K562 (cell line): ENCODE measurements around the gene PARD3. TPM values are rescaled to one million over a fixed set of nuclear protein-coding genes. Genes with fewer than 3 reads are reported as not detected.

Experiments
- ATAC-seq: fragments of 200-7000 bp; cut with Tn5 transposase; 3 replicates; pipeline ENCODE4 v1.9.1; 2020; ENCODE audit warnings: moderate library complexity
- BruUV-seq: library from RNA; stranded (reverse); fragments of 400-500 nt; replicated peaks from 2 replicates; lab custom pipeline; 2021; lab: Mats Ljungman, UMichigan
- CTCF ChIA-PET: fragments of 300-600 bp; formaldehyde crosslinking; extraction: SDS; loops from one replicate; lab custom pipeline; 2021; ENCODE audit warnings: low intra/inter-chr PET ratio; lab: Yijun Ruan, JAX
- POLR2A ChIA-PET: fragments of 300-600, 350-650 bp; sonication (Branson Sonifier 250); formaldehyde crosslinking; extraction: SDS; loops from one replicate; lab custom pipeline; 2021; ENCODE audit warnings: antibody characterized with exemption, inconsistent platforms; lab: Yijun Ruan, JAX
- DNase-seq, 4 experiments: peaks; one replicate each; pipeline versions ENCODE4 v3.0.0 to v3.0.0-alpha.2; 2011 to 2018; ENCODE audit warnings: low spot score in 3 of 4, mixed read lengths in 3 of 4; ENCODE audit errors: extremely low read depth in 1 of 4
- FAIRE-seq: peaks from 2 replicates; lab custom pipeline; 2011; peaks lifted over from hg19 to GRCh38; lab: Jason Lieb, UNC
- H2AFZ ChIP-seq: 2 replicates; pipeline ENCODE4 v1.6.0; 2011; ENCODE audit warnings: low read depth, low read length, control low read depth, inconsistent platforms
- H3K27ac ChIP-seq: fragments of 200-600 bp; 3 replicates; pipeline ENCODE4 v1.8.0; 2011; ENCODE audit warnings: low read depth, mild to moderate bottlenecking, control low read depth, inconsistent platforms, low read length, moderate library complexity, mixed read lengths; ENCODE audit errors: extremely low read depth
- H3K27me3 ChIP-seq, 2 experiments: fragments of 300-600 bp in 1 of 2; 2 replicates in 1 of 2; 3 replicates in 1 of 2; pipeline versions ENCODE4 v1.6.0 to v1.8.0; 2011; ENCODE audit warnings: inconsistent platforms in 2 of 2, low read length in 2 of 2, mild to moderate bottlenecking in 1 of 2, mixed read lengths in 1 of 2, moderate library complexity in 1 of 2; ENCODE audit not compliant: control insufficient read depth in 2 of 2, insufficient read depth in 2 of 2
- H3K36me3 ChIP-seq: fragments of 300-600 bp; 3 replicates; pipeline ENCODE4 v1.8.0; 2011; ENCODE audit warnings: mild to moderate bottlenecking, low read length, inconsistent platforms; ENCODE audit not compliant: control insufficient read depth, insufficient read depth
- H3K4me1 ChIP-seq, 2 experiments: fragments of 200-600 bp in 1 of 2; replicated peaks in 1 of 2; 2 replicates in 1 of 2; 3 replicates in 1 of 2; pipeline versions ENCODE4 v1.5.1 to v1.8.0; 2011; ENCODE audit warnings: inconsistent platforms in 2 of 2, low read length in 2 of 2, mild to moderate bottlenecking in 1 of 2, mixed read lengths in 1 of 2, moderate library complexity in 1 of 2; ENCODE audit not compliant: control insufficient read depth in 2 of 2, insufficient read depth in 2 of 2
- H3K4me2 ChIP-seq: 2 replicates; pipeline ENCODE4 v1.6.1; 2011; ENCODE audit warnings: low read length, control low read depth, inconsistent platforms, mixed read lengths; ENCODE audit not compliant: insufficient read depth
- H3K4me3 ChIP-seq: fragments of 200-600 bp; sonication (generic), shearing (Covaris generic); 2 replicates; pipeline ENCODE4 v1.5.1; 2016; ENCODE audit warnings: control low read depth, inconsistent platforms
- H3K79me2 ChIP-seq: fragments of 200-600 bp; 3 replicates; pipeline ENCODE4 v1.8.0; 2011; ENCODE audit warnings: low read length, inconsistent platforms; ENCODE audit not compliant: control insufficient read depth, insufficient read depth
- H3K9ac ChIP-seq, 2 experiments: 2 replicates each; pipeline versions ENCODE4 v1.6.0 to v1.6.1; 2011; ENCODE audit warnings: low read depth in 2 of 2, low read length in 2 of 2, control low read depth in 1 of 2, inconsistent platforms in 1 of 2, mild to moderate bottlenecking in 1 of 2, mixed read lengths in 1 of 2; ENCODE audit not compliant: insufficient read depth in 1 of 2
- H3K9me1 ChIP-seq: one replicate; pipeline ENCODE4 v1.6.0; 2011; ENCODE audit warnings: inconsistent platforms, mild to moderate bottlenecking, low read length, moderate library complexity; ENCODE audit not compliant: control insufficient read depth, insufficient read depth
- H3K9me3 ChIP-seq: replicated peaks from 2 replicates; pipeline ENCODE4 v1.5.1; 2011; ENCODE audit warnings: low read depth, low read length, inconsistent platforms; ENCODE audit not compliant: control insufficient read depth, insufficient read depth
- H4K20me1 ChIP-seq: replicated peaks from 2 replicates; pipeline ENCODE4 v1.6.1; 2011; ENCODE audit warnings: low read length, inconsistent platforms, mixed read lengths; ENCODE audit not compliant: control insufficient read depth, insufficient read depth
- ARID3B ChIP-seq: fragments of 250-450 bp; sonication (Bioruptor Pico); IDR thresholded peaks from 2 replicates; pipeline ENCODE4 v1.4.0; 2020; ENCODE audit warnings: borderline replicate concordance
- BHLHE40 ChIP-seq: IDR thresholded peaks from 2 replicates; pipeline ENCODE4 v1.6.1; 2011; ENCODE audit warnings: low read length, improper control_type of control experiment
- CBFB ChIP-seq: sonication (generic); formaldehyde crosslinking; IDR thresholded peaks from 2 replicates; pipeline ENCODE4 v1.4.0; 2020; ENCODE audit warnings: mild to moderate bottlenecking, missing genetic modification reagents
- CC2D1A ChIP-seq: fragments of 450-650 bp; IDR thresholded peaks from 2 replicates; pipeline ENCODE4 v1.6.1; 2017; ENCODE audit warnings: mild to moderate bottlenecking
- E2F1 ChIP-seq: sonication (generic); formaldehyde crosslinking; IDR thresholded peaks from 2 replicates; pipeline ENCODE4 v1.8.1; 2023; ENCODE audit warnings: mild to moderate bottlenecking, missing genetic modification reagents, moderate library complexity
- EHMT2 ChIP-seq: fragments of 450-650 bp; IDR thresholded peaks from 2 replicates; pipeline ENCODE4 v1.6.1; 2018; ENCODE audit warnings: antibody characterized with exemption
- ETS2 ChIP-seq: IDR thresholded peaks from 2 replicates; pipeline ENCODE4 v1.6.1; 2016; ENCODE audit warnings: borderline replicate concordance, missing genetic modification characterization, mild to moderate bottlenecking, moderate library complexity, missing compliant biosample characterization; ENCODE audit not compliant: poor library complexity, severe bottlenecking
- MEIS2 ChIP-seq: fragments of 450-650 bp; IDR thresholded peaks from 2 replicates; pipeline ENCODE4 v1.6.1; 2014; ENCODE audit warnings: mild to moderate bottlenecking; ENCODE audit not compliant: partially characterized antibody
- NR2F6 ChIP-seq: fragments of 450-650 bp; formaldehyde crosslinking; IDR thresholded peaks from 2 replicates; pipeline ENCODE4 v1.4.0; 2020; ENCODE audit warnings: mild to moderate bottlenecking
- RAD51 ChIP-seq: fragments of 450-650 bp; IDR thresholded peaks from 2 replicates; pipeline ENCODE4 v1.7.1; 2016; ENCODE audit warnings: low read depth, mild to moderate bottlenecking, borderline replicate concordance
- RNF2 ChIP-seq: sonication (generic); IDR thresholded peaks from 2 replicates; pipeline ENCODE4 v1.6.1; 2016
- SP1 ChIP-seq: sonication (generic); formaldehyde crosslinking; IDR thresholded peaks from 2 replicates; pipeline ENCODE4 v1.8.1; 2022; ENCODE audit warnings: mild to moderate bottlenecking, missing genetic modification reagents
- SRSF1 ChIP-seq: fragments of 200-400 bp; formaldehyde crosslinking; IDR thresholded peaks from 2 replicates; pipeline ENCODE4 v1.6.1; 2017; ENCODE audit warnings: mild to moderate bottlenecking, low read depth, low read length, moderate library complexity
- TAL1 ChIP-seq: fragments of 450-650 bp; IDR thresholded peaks from 2 replicates; pipeline ENCODE4 v1.6.1; 2016; ENCODE audit warnings: mild to moderate bottlenecking
- ZBTB8A ChIP-seq: fragments of 450-650 bp; IDR thresholded peaks from 2 replicates; pipeline ENCODE4 v1.6.1; 2018; ENCODE audit warnings: mild to moderate bottlenecking, moderate library complexity; ENCODE audit not compliant: partially characterized antibody
- ZFPM2 ChIP-seq: fragments of 250-450 bp; sonication (Bioruptor Pico); IDR thresholded peaks from 2 replicates; pipeline ENCODE4 v1.5.1; 2022; ENCODE audit warnings: mild to moderate bottlenecking
- ZNF3 ChIP-seq: fragments of 250-450 bp; sonication (Bioruptor Pico); IDR thresholded peaks from 2 replicates; pipeline ENCODE4 v1.5.0; 2021; ENCODE audit warnings: mild to moderate bottlenecking, moderate library complexity
- WGBS: fragments of 100-300 bp; shearing (Covaris generic); methylation state at CpG from one replicate; pipeline ENCODE4 v1.1.6; 2016; ENCODE audit warnings: low coverage, mixed read lengths; ENCODE audit not compliant: insufficient coverage; ENCODE audit errors: missing lambda C conversion rate; 5-methylcytosine and 5-hydroxymethylcytosine counted together
- in situ Hi-C: fragments of 300-500 bp; cut with MboI; formaldehyde crosslinking; loops from 4 replicates; pipeline ENCODE4 v1.15.0; 2018; ENCODE audit warnings: inconsistent platforms, mixed read lengths
- intact Hi-C: fragments of 100-400 bp; cut with micrococcal nuclease; formaldehyde crosslinking; loops from 2 replicates; pipeline ENCODE4 v1.14.2; 2022
- polyA plus RNA-seq, 8 experiments: library from polyadenylated mRNA; depleted of rRNA in 4 of 8; stranded (reverse) in 5 of 8; unstranded in 3 of 8; fragments of >200 nt; fragmentation: Nextera tagmentation in 2 of 8; fragmentation: Illumina TruSeq in 1 of 8; extraction: Ambion mirVana in 2 of 8; extraction: Trizol in 1 of 8; gene quantifications; 2 replicates each; pipeline versions ENCODE4 v1.2.1 to v1.2.3, GENCODE V29; 2011 to 2014; ENCODE audit warnings: inconsistent platforms in 1 of 8, missing spikeins in 1 of 8
- total RNA-seq, 7 experiments: library from RNA; depleted of rRNA in 6 of 7; stranded (reverse); fragments of >200 nt in 6 of 7; fragmentation: Illumina TruSeq in 2 of 7; extraction: Trizol in 2 of 7; gene quantifications; 2 replicates each; pipeline versions ENCODE4 v1.2.1 to v1.2.3, GENCODE V29; 2011 to 2021; ENCODE audit warnings: low replicate concordance in 1 of 7
- TF ChIP-seq, protein P1 (sequence below): IDR thresholded peaks from 2 replicates; pipeline ENCODE4 v1.6.1; 2011; ENCODE audit warnings: borderline replicate concordance, low read depth, mild to moderate bottlenecking, moderate library complexity, low read length; ENCODE audit not compliant: insufficient read depth, poor library complexity, severe bottlenecking

The PARD3 gene
- total and polyA plus RNA-seq, 9 of the 15 experiments (the other 6 are each of a cell fraction or from before 2014, with no cell fraction given): 2.7 to 11.7 (median 7.7) TPM

- CTCF ChIA-PET: no interaction called here
- Histone ChIP-seq H3K27me3 (no peaks in the 10 kb centered on the region), H3K9ac (no peak overlapping the region), H4K20me1 (no peaks in the 10 kb centered on the region; the same call in 1 of the 2 replicates), H3K4me3 (no peak overlapping the region), H3K4me2 (no peak overlapping the region), H3K79me2 (no peaks in the 10 kb centered on the region), H3K27ac (no peak overlapping the region), H3K36me3 (no peaks in the 10 kb centered on the region), H2AFZ (no peak overlapping the region), H3K9me3 (no peaks in the 10 kb centered on the region), H3K4me1 (peaks cover 0 to 3% of the 10 kb centered on the region in 2 experiments; a peak in 1 of 5 replicates), H3K9me1 (no peaks in the 10 kb centered on the region)
- 0% methylated on average over 1 of the region's 1 CpG for WGBS
- POLR2A ChIA-PET: no interaction called here
- in situ Hi-C loops (no loop called here), intact Hi-C loops (no loop called here)
- DNase-seq (no peak), FAIRE-seq (no peak), ATAC-seq (no peak)
- no TSS peak for BruUV-seq
- TF ChIP-seq ZFPM2 (no peak), CBFB (CRISPR knock-in tag) (no peak), SP1 (CRISPR knock-in tag) (no peak), SRSF1 (no peak), EHMT2 (no peak), TAL1 (no peak), RNF2 (no peak), E2F1 (CRISPR knock-in tag) (no peak), CC2D1A (no peak), ARID3B (no peak), ETS2 (tag) (no peak), RAD51 (no peak), ZBTB8A (no peak), BHLHE40 (no peak), NR2F6 (CRISPR knock-in tag) (no peak), ZNF3 (CRISPR knock-in tag) (no peak), MEIS2 (no peak)
- TF ChIP-seq, protein P1, sequence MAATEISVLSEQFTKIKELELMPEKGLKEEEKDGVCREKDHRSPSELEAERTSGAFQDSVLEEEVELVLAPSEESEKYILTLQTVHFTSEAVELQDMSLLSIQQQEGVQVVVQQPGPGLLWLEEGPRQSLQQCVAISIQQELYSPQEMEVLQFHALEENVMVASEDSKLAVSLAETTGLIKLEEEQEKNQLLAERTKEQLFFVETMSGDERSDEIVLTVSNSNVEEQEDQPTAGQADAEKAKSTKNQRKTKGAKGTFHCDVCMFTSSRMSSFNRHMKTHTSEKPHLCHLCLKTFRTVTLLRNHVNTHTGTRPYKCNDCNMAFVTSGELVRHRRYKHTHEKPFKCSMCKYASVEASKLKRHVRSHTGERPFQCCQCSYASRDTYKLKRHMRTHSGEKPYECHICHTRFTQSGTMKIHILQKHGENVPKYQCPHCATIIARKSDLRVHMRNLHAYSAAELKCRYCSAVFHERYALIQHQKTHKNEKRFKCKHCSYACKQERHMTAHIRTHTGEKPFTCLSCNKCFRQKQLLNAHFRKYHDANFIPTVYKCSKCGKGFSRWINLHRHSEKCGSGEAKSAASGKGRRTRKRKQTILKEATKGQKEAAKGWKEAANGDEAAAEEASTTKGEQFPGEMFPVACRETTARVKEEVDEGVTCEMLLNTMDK: no peak
These were observed 662.7 kb downstream of the PARD3 start for GRCh38 chr10:34152434-34152833.
